Measurements from ENCODE around the gene GNAL. TPM values are rescaled to one million over a fixed set of nuclear protein-coding genes. Genes with fewer than 3 reads are reported as not detected.

The GNAL gene
- total RNA-seq, 1 experiment from 2014 or later: 24.0 TPM

DNA sequence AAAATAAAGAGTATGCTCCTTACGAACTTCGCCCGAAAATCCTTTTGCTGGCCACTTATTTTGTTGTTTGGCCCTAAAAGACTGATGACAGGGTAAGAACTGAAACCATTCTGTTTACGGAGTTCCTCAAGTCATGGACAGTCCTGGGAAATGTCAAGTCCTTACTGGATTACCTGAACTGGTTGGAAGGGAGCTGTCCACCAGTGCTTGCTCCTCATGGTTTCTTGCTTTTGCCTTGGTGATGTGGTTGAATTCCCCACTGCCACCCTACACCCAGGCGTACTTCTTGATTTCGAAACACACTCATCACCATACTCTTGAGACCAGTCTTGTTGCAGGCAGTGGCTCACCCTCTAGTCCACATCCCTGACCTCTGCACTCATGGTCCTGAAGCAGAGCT is 113.1 kb downstream of the GNAL start:
- WGBS (ENCODE audit: extremely low coverage, insufficient read length, low lambda C conversion rate): no CpG with 5 or more reads among the region's 6 CpGs
- no peak overlapping the region; a peak in 1 of 7 replicates for H3K27ac Mint-ChIP-seq
- Histone ChIP-seq H3K4ac (ENCODE audit: low read depth, low read length) (no peak overlapping the region), H3K9me3 (ENCODE audit: control insufficient read depth, low read depth, low read length) (no peaks in the 10 kb centered on the region), H3K4me1 (ENCODE audit: insufficient read depth, low read length) (peaks cover 1% of the 10 kb centered on the region; the same call in 1 of the 2 replicates), H3K9ac (ENCODE audit: extremely low read depth, insufficient read length, low read length) (no peak overlapping the region), H4K91ac (ENCODE audit: insufficient read length, low read depth, low read length) (no peak overlapping the region), H3K18ac (ENCODE audit: insufficient read length, low read depth, low read length) (no peak overlapping the region), H3K23ac (ENCODE audit: insufficient read length, low read depth, low read length) (no peak overlapping the region), H4K8ac (replicated peaks; ENCODE audit: insufficient read length, low read depth, low read length) (no peak overlapping the region), H3K4me2 (ENCODE audit: insufficient read depth, insufficient read length, low read length) (no peak overlapping the region), H2BK20ac (ENCODE audit: low read depth, low read length, poor library complexity, severe bottlenecking) (no peak overlapping the region), H3K56ac (ENCODE audit: insufficient read length, low read depth, low read length) (no peak overlapping the region), H3K23me2 (ENCODE audit: insufficient read length, low read depth, low read length, poor library complexity, severe bottlenecking) (no peaks in the 10 kb centered on the region), H3K79me2 (ENCODE audit: insufficient read depth, low read length) (no peaks in the 10 kb centered on the region), H2AFZ (ENCODE audit: low read length) (no peak overlapping the region), H2AK5ac (ENCODE audit: insufficient read length, low read length) (no peak overlapping the region), H4K5ac (ENCODE audit: insufficient read length, low read depth, low read length) (no peak overlapping the region), H3K27ac (ENCODE audit: insufficient read length, low read depth, low read length) (no peak overlapping the region), H3T11ph (ENCODE audit: low read length) (no peak overlapping the region), H2BK5ac (ENCODE audit: insufficient read length, low read length) (no peak overlapping the region), H3K14ac (ENCODE audit: insufficient read depth, low read length) (no peak overlapping the region), H2BK120ac (ENCODE audit: low read depth, low read length, poor library complexity, severe bottlenecking) (no peak overlapping the region), H2BK15ac (ENCODE audit: low read depth, low read length) (no peak overlapping the region), H3K27me3 (ENCODE audit: insufficient read depth, low read length) (no peaks in the 10 kb centered on the region), H4K20me1 (ENCODE audit: control insufficient read depth, insufficient read depth, insufficient read length) (no peaks in the 10 kb centered on the region), H2BK12ac (ENCODE audit: insufficient read length, low read depth, low read length) (no peak overlapping the region), H3K79me1 (ENCODE audit: insufficient read depth, low read depth, low read length, poor library complexity, severe bottlenecking) (no peaks in the 10 kb centered on the region)
- TF ChIP-seq, protein P1, sequence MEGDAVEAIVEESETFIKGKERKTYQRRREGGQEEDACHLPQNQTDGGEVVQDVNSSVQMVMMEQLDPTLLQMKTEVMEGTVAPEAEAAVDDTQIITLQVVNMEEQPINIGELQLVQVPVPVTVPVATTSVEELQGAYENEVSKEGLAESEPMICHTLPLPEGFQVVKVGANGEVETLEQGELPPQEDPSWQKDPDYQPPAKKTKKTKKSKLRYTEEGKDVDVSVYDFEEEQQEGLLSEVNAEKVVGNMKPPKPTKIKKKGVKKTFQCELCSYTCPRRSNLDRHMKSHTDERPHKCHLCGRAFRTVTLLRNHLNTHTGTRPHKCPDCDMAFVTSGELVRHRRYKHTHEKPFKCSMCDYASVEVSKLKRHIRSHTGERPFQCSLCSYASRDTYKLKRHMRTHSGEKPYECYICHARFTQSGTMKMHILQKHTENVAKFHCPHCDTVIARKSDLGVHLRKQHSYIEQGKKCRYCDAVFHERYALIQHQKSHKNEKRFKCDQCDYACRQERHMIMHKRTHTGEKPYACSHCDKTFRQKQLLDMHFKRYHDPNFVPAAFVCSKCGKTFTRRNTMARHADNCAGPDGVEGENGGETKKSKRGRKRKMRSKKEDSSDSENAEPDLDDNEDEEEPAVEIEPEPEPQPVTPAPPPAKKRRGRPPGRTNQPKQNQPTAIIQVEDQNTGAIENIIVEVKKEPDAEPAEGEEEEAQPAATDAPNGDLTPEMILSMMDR (conservative IDR thresholded peaks at IDR 0.05): no peak
- H3K36me3 Mint-ChIP-seq (ENCODE audit: insufficient read depth in 1 of 3, low read depth in 3 of 3): no peaks in the 10 kb centered on the region
- H3K27me3 Mint-ChIP-seq (ENCODE audit: low read depth): no peaks in the 10 kb centered on the region
- H3K4me3 Mint-ChIP-seq: no peak overlapping the region
- H3K9me3 Mint-ChIP-seq: no peaks in the 10 kb centered on the region
- H3K4me1 Mint-ChIP-seq: peaks cover 26 to 31% of the 10 kb centered on the region in 2 experiments
- DNase-seq: no peak
